ENCODE results near the gene SIGLEC1.

- no peak for TF ChIP-seq EZH2 (IDR thresholded peaks at IDR 0.05)
- no peak for TF ChIP-seq POLR2AphosphoS5 (IDR thresholded peaks at IDR 0.05; ENCODE audit: borderline replicate concordance, low read depth, low read length)
These were observed 34.2 kb downstream of the SIGLEC1 start for GRCh38 chr20:3678198-3678597.

Data from SK-N-MC (cell line).